NB4 (cell line): ENCODE results near the gene PRPSAP2.

Experiments
- DNase-seq: peaks from one replicate; pipeline ENCODE4 v3.0.0; 2010; ENCODE audit warnings: low read depth
- H3K4me3 ChIP-seq: one replicate; pipeline ENCODE4 v1.5.1; 2011; ENCODE audit warnings: mild to moderate bottlenecking, low read depth, low read length, moderate library complexity
- CTCF ChIP-seq: IDR thresholded peaks from one replicate; pipeline ENCODE4 v1.5.1; 2012; ENCODE audit warnings: low read depth, low read length
- MAX ChIP-seq: IDR thresholded peaks from 2 replicates; pipeline ENCODE4 v1.6.1; 2011; ENCODE audit warnings: low read depth, low read length
- MYC ChIP-seq: IDR thresholded peaks from 2 replicates; pipeline ENCODE4 v1.6.1; 2011; ENCODE audit warnings: low read depth, low read length
- POLR2A ChIP-seq: IDR thresholded peaks from 2 replicates; pipeline ENCODE4 v1.6.1; 2011; ENCODE audit warnings: mild to moderate bottlenecking; ENCODE audit not compliant: insufficient read length; ENCODE audit errors: extremely low read depth

Gene PRPSAP2

GRCh38 chr17:18851201-18851600, 6.7 kb upstream of the PRPSAP2 start:
- H3K4me3 ChIP-seq = no peak overlapping the region
- DNase-seq = no peak
- TF ChIP-seq MAX = no peak
- TF ChIP-seq CTCF = no peak
- TF ChIP-seq POLR2A = no peak
- TF ChIP-seq MYC = no peak

- H3K4me3 ChIP-seq = no peak overlapping the region
- TF ChIP-seq CTCF = no peak
- TF ChIP-seq MYC = no peak
- TF ChIP-seq MAX = no peak
Observed at GRCh38 chr17:18854956-18855355, 3.0 kb upstream of the PRPSAP2 start.

GRCh38 chr17:18855831-18856569, 1.9 kb upstream of the PRPSAP2 start:
- peak overlapping the region; percentile 78 for H3K4me3 ChIP-seq
- DNase-seq = peak; percentile 96
- TF ChIP-seq MAX (peak; percentile 96), POLR2A (peak; percentile 65), CTCF (no peak), MYC (no peak)

More at GRCh38 chr17:18854956-18855355, 3.0 kb upstream of the PRPSAP2 start:
- DNase-seq = no peak

GRCh38 chr17:18856570-18856915, 1.4 kb upstream of the PRPSAP2 start:
- no peak for TF ChIP-seq MYC
- no peak for TF ChIP-seq MAX
- no peak for TF ChIP-seq POLR2A
- DNase-seq = no peak
- H3K4me3 ChIP-seq = peak overlapping the region; percentile 78

GRCh38 chr17:18858567-18859245, 775 bp downstream of the PRPSAP2 start:
- TF ChIP-seq MAX (no peak), MYC (no peak), POLR2A (no peak), CTCF (no peak)
- no peak for DNase-seq
- peak overlapping the region; percentile 95 for H3K4me3 ChIP-seq

- peak; percentile 26 for DNase-seq
- TF ChIP-seq POLR2A = no peak
- H3K4me3 ChIP-seq = peak overlapping the region; percentile 95
Observed at GRCh38 chr17:18859256-18859655, 1.3 kb downstream of the PRPSAP2 start.
